Naive thymus-derived CD4-positive, alpha-beta T cell (primary cell): ENCODE data around the gene SPATA6. TPM values are rescaled to one million over a fixed set of nuclear protein-coding genes. Genes with fewer than 3 reads are reported as not detected.

ENCODE experiments used
- ATAC-seq: fragments of 150-1000 bp; cut with Tn5 transposase; 2 replicates; pipeline ENCODE4 v1.10.0; 2021; ENCODE audit warnings: mild to moderate bottlenecking, moderate library complexity
- CTCF ChIA-PET: fragments of 350-600 bp; sonication (Branson Sonifier 250); formaldehyde crosslinking; loops from one replicate; lab custom pipeline; 2021; ENCODE audit warnings: antibody characterized with exemption; lab: Charles Lee
- POLR2A ChIA-PET: fragments of 350-600 bp; sonication (Branson Sonifier 250); formaldehyde crosslinking; loops from one replicate; lab custom pipeline; 2021; ENCODE audit warnings: antibody characterized with exemption, inconsistent platforms; lab: Charles Lee
- DNase-seq, 9 donors: peaks; one replicate each; pipeline versions ENCODE4 v3.0.0 to v3.0.0-alpha.2; 2020 to 2022; ENCODE audit warnings: mixed read lengths in 1 of 9
- H3K27ac ChIP-seq: one replicate; pipeline ENCODE4 v1.7.0; 2013; ENCODE audit warnings: mild to moderate bottlenecking, low read depth, low read length, moderate library complexity
- H3K27me3 ChIP-seq, 2 donors: one replicate each; pipeline ENCODE4 v1.7.0; 2013; ENCODE audit warnings: low read length in 2 of 2, mild to moderate bottlenecking in 2 of 2, moderate library complexity in 2 of 2; ENCODE audit not compliant: control insufficient read depth in 2 of 2, insufficient read depth in 2 of 2
- H3K36me3 ChIP-seq, 3 experiments: 1 replicate in 2 of 3; 2 replicates in 1 of 3; pipeline ENCODE4 v1.7.0; 2013; ENCODE audit warnings: low read length in 3 of 3, mild to moderate bottlenecking in 3 of 3, moderate library complexity in 1 of 3; ENCODE audit not compliant: insufficient read depth in 3 of 3, control insufficient read depth in 2 of 3
- H3K4me1 ChIP-seq, 2 donors: one replicate each; pipeline ENCODE4 v1.7.0; 2013; ENCODE audit warnings: low read length in 2 of 2, mild to moderate bottlenecking in 2 of 2, moderate library complexity in 1 of 2; ENCODE audit not compliant: control insufficient read depth in 2 of 2, insufficient read depth in 2 of 2
- H3K4me3 ChIP-seq: 2 replicates; pipeline ENCODE4 v1.7.0; 2013; ENCODE audit warnings: mild to moderate bottlenecking, low read length
- H3K9me3 ChIP-seq, 3 experiments: 1 replicate in 2 of 3; 2 replicates in 1 of 3; pipeline ENCODE4 v1.7.0; 2013; ENCODE audit warnings: low read length in 3 of 3; ENCODE audit not compliant: control insufficient read depth in 2 of 3
- H3K27ac Mint-ChIP-seq, 9 donors: one replicate each; pipeline ENCODE4 v1.8.0; 2020 to 2022; ENCODE audit warnings: mixed read lengths in 9 of 9, mild to moderate bottlenecking in 8 of 9, moderate library complexity in 5 of 9, inconsistent platforms in 2 of 9
- H3K27me3 Mint-ChIP-seq, 5 donors: one replicate each; pipeline ENCODE4 v1.8.0; 2021 to 2022; ENCODE audit warnings: mixed read lengths in 5 of 5, mild to moderate bottlenecking in 1 of 5
- H3K36me3 Mint-ChIP-seq, 5 donors: one replicate each; pipeline ENCODE4 v1.8.0; 2020 to 2022; ENCODE audit warnings: mixed read lengths in 5 of 5, mild to moderate bottlenecking in 3 of 5, inconsistent platforms in 1 of 5
- H3K4me1 Mint-ChIP-seq, 7 donors: one replicate each; pipeline ENCODE4 v1.8.0; 2020 to 2022; ENCODE audit warnings: mixed read lengths in 7 of 7, mild to moderate bottlenecking in 3 of 7, inconsistent platforms in 1 of 7
- H3K4me3 Mint-ChIP-seq, 10 donors: one replicate each; pipeline ENCODE4 v1.8.0; 2020 to 2022; ENCODE audit warnings: mild to moderate bottlenecking in 10 of 10, mixed read lengths in 10 of 10, moderate library complexity in 6 of 10, inconsistent platforms in 2 of 10
- H3K9me3 Mint-ChIP-seq, 11 donors: one replicate each; pipeline ENCODE4 v1.8.0; 2020 to 2022; ENCODE audit warnings: mixed read lengths in 11 of 11, mild to moderate bottlenecking in 4 of 11, inconsistent platforms in 1 of 11, moderate library complexity in 1 of 11
- intact Hi-C, 2 donors: fragments of 100-400 bp; cut with micrococcal nuclease; formaldehyde crosslinking; loops; one replicate each; pipeline ENCODE4 v1.15.1; 2023
- polyA plus RNA-seq, 2 donors: library from polyadenylated mRNA; unstranded; fragments of 300-500 nt; fragmentation: Illumina TruSeq; gene quantifications; one replicate each; pipeline ENCODE4 v1.2.3, GENCODE V29; 2021
- total RNA-seq, 6 experiments: library from RNA in 5 of 6; stranded (reverse) in 5 of 6; gene quantifications; 1 replicate in 5 of 6; 2 replicates in 1 of 6; pipeline ENCODE4 v1.2.3 and lab custom pipeline; 2021 to 2026

SPATA6 gene
- total and polyA plus RNA-seq, 7 experiments from 2014 or later: 1.0 to 11.2 (median 3.0) TPM

DNA sequence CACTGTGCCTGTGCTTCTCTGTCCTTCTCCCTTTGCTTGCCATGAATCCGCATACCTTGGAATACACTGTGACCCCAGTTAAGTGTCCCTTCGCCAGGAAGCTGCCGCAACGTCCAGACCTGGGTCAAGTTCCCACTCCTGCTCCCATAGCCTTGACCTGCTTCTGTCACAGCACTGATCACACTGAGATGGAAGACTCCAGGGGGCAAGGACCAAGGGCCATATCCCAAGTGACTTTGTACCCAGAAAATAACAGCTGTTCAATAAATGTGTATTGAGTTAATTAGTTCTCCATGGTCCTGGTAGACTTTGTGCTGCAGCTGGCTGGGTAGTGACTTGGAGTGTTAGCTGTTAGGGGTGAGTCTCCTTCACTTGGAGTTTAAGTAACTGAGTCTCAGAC is 223.6 kb downstream of the SPATA6 start:
- Mint-ChIP-seq H3K27ac (no peak overlapping the region), H3K4me3 (no peak overlapping the region), H3K36me3 (no peaks in the 10 kb centered on the region), H3K4me1 (peaks cover 0 to 6% (median 4%) of the 10 kb centered on the region in 7 donors), H3K27me3 (peaks cover 0 to 11% (median 5%) of the 10 kb centered on the region in 5 donors), H3K9me3 (no peaks in the 10 kb centered on the region)
- H3K27ac ChIP-seq: no peak overlapping the region
- ChIA-PET CTCF (no interaction called here), POLR2A (no interaction called here)
- H3K27me3 ChIP-seq: no peaks in the 10 kb centered on the region
- no peak for ATAC-seq
- no peak for DNase-seq
- no peak overlapping the region for H3K4me3 ChIP-seq
- H3K9me3 ChIP-seq: no peaks in the 10 kb centered on the region
- no peaks in the 10 kb centered on the region for H3K36me3 ChIP-seq
- intact Hi-C loops: no loop called here
- no peaks in the 10 kb centered on the region for H3K4me1 ChIP-seq

DNA sequence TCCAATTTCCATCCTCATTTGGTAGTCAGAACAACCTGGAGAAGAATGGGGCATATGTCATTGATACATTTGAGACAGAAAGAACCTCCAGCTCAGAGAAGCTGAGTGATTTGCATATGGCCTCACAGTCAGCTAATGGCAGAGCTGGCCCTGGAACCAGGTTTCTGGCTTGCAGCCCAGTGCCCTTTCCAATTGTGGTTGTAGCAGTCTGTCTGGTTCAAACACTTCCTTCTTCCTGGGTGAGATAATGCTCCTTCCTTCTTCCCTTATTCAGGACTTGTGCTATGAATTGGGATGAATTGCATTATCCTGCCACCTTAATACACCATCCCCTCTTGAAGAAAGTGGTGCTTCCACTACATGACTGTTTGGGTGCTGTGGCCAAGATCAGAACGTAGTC is 225.3 kb downstream of the SPATA6 start:
- H3K27ac Mint-ChIP-seq: no peak overlapping the region
- Histone ChIP-seq H3K27ac (no peak overlapping the region), H3K36me3 (no peaks in the 10 kb centered on the region), H3K27me3 (no peaks in the 10 kb centered on the region), H3K4me3 (no peak overlapping the region), H3K4me1 (no peaks in the 10 kb centered on the region), H3K9me3 (no peaks in the 10 kb centered on the region)
- ATAC-seq (no peak), DNase-seq (no peak)
- intact Hi-C loops: no loop called here
- H3K4me1 Mint-ChIP-seq: peaks cover 0 to 7% (median 4%) of the 10 kb centered on the region in 7 donors
- H3K36me3 Mint-ChIP-seq: no peaks in the 10 kb centered on the region
- no peak overlapping the region for H3K4me3 Mint-ChIP-seq
- no peaks in the 10 kb centered on the region for H3K9me3 Mint-ChIP-seq
- ChIA-PET CTCF (no interaction called here), POLR2A (no interaction called here)
- peaks cover 0 to 11% (median 5%) of the 10 kb centered on the region in 5 donors for H3K27me3 Mint-ChIP-seq

Other genes starting within 250 kb of the SPATA6 start
- not detected for gene SLC5A9, start 249.5 kb downstream of the SPATA6 start, total RNA-seq
- not detected for gene SLC5A9, start 249.5 kb downstream of the SPATA6 start, polyA plus RNA-seq